GM10266 (cell line): Measurements from ENCODE around the gene ICA1.

Experiments used
- DNase-seq: peaks from one replicate; pipeline ENCODE4 v3.0.0; 2012; ENCODE audit errors: extremely low spot score
- TF ChIP-seq, protein P1 (sequence below): IDR thresholded peaks from 2 replicates; pipeline ENCODE4 v1.5.1; 2012; ENCODE audit warnings: mild to moderate bottlenecking, low read depth; ENCODE audit not compliant: control insufficient read depth, insufficient read depth; ENCODE audit errors: missing control alignments

ICA1 gene

DNA sequence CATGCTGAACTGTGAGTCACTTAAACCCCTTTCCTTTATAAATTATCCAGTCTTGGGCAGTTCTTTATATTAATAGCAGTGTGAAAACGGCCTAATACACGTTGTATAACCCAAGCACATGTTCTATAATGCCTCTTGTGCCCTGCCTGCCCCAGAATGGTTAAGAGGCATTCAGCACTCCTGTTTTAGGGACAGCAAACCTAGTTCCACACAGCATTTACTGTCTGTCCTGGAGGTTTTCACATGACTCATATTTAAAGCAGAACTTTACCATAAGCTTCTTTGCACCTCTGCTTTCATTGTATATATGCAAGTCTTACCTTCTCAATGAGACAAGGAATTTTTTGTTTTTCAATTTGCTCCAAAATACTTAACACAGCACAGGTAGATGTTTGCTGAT lies 144.8 kb downstream of the ICA1 start:
- peak; percentile 24 for DNase-seq
- TF ChIP-seq, protein P1, sequence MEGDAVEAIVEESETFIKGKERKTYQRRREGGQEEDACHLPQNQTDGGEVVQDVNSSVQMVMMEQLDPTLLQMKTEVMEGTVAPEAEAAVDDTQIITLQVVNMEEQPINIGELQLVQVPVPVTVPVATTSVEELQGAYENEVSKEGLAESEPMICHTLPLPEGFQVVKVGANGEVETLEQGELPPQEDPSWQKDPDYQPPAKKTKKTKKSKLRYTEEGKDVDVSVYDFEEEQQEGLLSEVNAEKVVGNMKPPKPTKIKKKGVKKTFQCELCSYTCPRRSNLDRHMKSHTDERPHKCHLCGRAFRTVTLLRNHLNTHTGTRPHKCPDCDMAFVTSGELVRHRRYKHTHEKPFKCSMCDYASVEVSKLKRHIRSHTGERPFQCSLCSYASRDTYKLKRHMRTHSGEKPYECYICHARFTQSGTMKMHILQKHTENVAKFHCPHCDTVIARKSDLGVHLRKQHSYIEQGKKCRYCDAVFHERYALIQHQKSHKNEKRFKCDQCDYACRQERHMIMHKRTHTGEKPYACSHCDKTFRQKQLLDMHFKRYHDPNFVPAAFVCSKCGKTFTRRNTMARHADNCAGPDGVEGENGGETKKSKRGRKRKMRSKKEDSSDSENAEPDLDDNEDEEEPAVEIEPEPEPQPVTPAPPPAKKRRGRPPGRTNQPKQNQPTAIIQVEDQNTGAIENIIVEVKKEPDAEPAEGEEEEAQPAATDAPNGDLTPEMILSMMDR = no peak

DNA sequence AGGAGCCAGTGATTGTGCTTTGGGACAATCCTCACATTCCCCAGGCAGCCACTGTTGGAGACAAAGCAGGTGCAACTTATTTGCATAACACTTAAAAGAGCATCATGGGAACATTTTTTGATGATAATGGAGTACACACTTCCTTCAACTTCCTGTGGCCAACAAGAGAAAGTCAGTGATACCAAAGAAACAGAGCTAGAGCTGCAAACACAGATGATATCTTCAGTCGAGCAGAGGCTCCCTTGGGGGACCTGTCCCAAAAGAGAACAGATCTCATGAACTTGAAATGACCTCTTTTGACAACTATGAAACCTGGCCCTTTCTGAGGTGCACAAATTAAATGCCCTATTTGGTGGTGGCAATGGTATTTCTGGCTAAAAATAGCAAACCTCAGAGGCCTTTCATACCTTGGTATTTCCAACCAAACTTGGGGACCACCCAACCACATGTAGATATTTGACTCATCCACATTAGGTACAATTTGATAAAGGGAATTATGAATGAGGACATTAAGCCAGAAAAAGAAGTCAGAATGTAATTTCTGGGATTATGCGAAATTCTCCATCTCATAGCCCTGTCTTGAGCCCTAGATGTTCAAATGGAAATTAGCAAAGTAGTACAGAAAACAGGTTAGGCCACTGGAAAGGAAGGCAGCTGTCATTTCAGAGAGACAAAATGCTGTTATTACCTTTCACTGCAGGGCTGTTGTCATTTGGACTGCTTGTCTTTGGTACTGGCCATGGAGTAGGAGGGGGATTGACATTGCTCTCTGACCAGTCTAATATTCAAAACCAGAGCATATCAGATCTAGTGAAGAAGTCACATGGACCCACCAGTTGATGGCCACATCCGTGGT lies 146.2 kb downstream of the ICA1 start:
- DNase-seq = peak; percentile 57
- TF ChIP-seq, protein P1 = no peak

DNA sequence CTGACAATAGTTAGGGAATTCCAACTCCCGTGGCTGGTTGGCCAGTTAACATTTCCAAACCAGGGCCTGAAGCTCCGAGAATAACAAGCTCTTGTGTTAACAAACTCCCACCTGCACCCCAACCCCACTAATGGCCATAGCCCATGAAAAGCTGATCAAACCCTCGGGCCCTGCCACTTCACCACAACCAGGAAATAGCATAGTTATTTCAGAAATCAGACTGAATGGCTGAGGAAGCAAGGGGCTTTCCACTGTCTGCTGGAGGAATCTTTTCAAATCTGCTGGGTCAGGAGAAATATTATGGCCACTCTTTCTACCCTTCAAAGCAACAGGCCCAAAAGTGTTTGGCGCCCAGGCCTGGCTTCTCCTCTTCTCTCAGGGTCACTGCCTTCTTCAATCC lies 147.8 kb downstream of the ICA1 start:
- peak; percentile 46 for DNase-seq
- TF ChIP-seq, protein P1 = no peak

DNA sequence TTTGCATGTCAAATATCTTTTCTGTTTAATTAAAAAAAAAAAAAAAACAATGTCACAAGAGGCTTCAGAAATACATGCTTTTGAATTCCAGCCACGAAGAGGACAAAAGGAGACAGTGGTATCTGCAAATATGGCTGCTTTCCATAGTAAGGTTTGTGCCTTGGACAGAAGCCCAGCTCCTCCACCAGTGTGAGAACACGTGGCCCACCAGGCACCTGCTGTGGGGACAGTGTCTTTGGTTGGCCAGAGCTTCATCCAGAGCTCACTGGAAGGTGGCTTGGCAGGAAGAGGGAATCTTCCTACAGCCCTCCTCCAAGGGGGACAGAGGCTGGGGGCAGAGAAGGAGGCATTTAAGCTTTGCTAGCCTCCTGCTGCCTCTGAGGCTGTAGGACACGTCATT lies 148.8 kb downstream of the ICA1 start:
- TF ChIP-seq, protein P1 = no peak
- no peak for DNase-seq

DNA sequence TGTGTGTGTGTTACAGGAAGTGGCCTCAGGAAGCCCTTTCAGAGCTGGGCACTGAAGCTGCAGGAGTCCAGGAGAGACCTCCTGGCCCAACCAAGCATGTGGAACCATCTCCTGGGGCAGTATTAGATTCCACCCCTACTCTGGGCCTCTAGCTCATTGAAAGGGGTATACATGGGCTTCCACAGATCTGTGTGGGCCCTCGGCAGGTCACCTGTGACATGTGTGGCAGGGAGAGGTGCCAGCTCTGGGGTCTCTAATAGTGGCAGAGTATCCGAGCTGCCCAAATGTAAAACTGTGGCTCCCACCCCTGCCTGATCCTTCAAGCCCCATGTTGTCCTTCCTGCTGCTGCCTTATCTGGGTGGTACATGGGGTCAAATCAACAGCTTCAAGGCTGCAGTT lies 149.3 kb downstream of the ICA1 start:
- DNase-seq = no peak
- TF ChIP-seq, protein P1 = no peak

DNA sequence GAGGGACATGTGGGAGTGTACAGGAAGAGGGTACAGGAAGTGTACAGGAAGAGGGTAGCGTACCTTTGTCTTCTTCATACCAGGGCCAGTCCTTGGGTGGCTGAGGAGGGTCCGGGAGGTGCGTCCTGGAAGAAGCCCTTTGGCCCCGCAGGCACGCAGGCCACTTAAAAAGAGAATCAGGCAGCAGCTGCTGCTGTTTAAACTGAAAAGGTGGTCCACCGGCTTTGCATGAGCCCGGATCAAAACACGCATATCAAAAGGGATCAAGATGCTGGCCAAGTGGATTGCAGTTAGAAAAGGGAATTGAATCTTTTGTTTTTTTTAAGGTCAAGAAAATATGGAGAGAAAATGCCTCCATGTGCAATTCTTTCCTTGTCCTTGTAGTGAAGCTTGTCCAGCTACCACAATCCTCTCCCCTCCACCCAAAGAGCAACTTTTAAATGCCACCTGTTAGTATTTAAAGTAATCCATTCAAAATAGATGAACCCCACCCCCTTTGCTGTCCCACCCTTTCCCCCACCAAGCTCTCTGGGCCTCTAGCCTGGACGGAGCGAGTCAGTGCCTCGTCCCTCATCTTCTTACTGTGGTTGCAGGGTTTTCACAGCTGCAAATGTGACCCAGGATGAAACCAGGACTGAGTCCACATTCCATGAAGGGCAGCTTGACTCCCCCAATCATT lies 150.5 kb downstream of the ICA1 start:
- TF ChIP-seq, protein P1 = no peak
- no peak for DNase-seq
